Cardiac muscle cell (in vitro differentiated cells and primary cell): ENCODE data around the gene CARMIL1. TPM values are rescaled to one million over a fixed set of nuclear protein-coding genes. Genes with fewer than 3 reads are reported as not detected.

Source experiments
- DNase-seq, 2 donors: peaks; one replicate each; pipeline versions ENCODE4 v3.0.0 to v3.0.0-alpha.2; 2010 to 2017; ENCODE audit warnings: low read depth in 1 of 2, low spot score in 1 of 2
- H3K27ac ChIP-seq: fragments of 200-600 bp; sonication (generic); 2 replicates; pipeline ENCODE4 v1.5.1; 2016
- H3K27me3 ChIP-seq: fragments of 200-600 bp; sonication (generic); 2 replicates; pipeline ENCODE4 v1.6.0; 2016; ENCODE audit warnings: control low read depth
- H3K36me3 ChIP-seq: fragments of 200-600 bp; sonication (generic); 2 replicates; pipeline ENCODE4 v1.5.1; 2016; ENCODE audit warnings: control low read depth
- H3K4me1 ChIP-seq: fragments of 200-600 bp; sonication (generic); 2 replicates; pipeline ENCODE4 v1.8.1; 2017; ENCODE audit warnings: low read depth, mild to moderate bottlenecking, mixed run types
- H3K4me3 ChIP-seq: fragments of 200-600 bp; sonication (generic); 2 replicates; pipeline ENCODE4 v1.5.1; 2016; ENCODE audit warnings: mild to moderate bottlenecking
- H3K9me3 ChIP-seq: fragments of 200-600 bp; sonication (generic); 2 replicates; pipeline ENCODE4 v1.5.1; 2017; ENCODE audit warnings: low read depth, mild to moderate bottlenecking, control low read depth
- CTCF ChIP-seq: IDR thresholded peaks from 2 replicates; pipeline ENCODE4 v1.5.1; 2012; ENCODE audit warnings: low read depth, mild to moderate bottlenecking, low read length
- polyA plus RNA-seq: library from polyadenylated mRNA; unstranded; fragments of >200 nt; fragmentation: Nextera tagmentation; extraction: Ambion mirVana; gene quantifications from 2 replicates; pipeline ENCODE4 v1.2.1, GENCODE V29; 2016
- total RNA-seq: library from RNA; depleted of rRNA; stranded (reverse); fragments of >200 nt; gene quantifications from 2 replicates; pipeline ENCODE4 v1.2.3, GENCODE V29; 2016

CARMIL1 gene
- total and polyA plus RNA-seq, 2 experiments from 2014 or later, result 15.7 to 63.6 TPM

GRCh38 chr6:25286891-25287290 lies 7.7 kb downstream of the CARMIL1 start:
- Histone ChIP-seq H3K27ac (peak overlapping the region; percentile 34), H3K27me3 (no peaks in the 10 kb centered on the region), H3K4me3 (no peak overlapping the region), H3K36me3 (peaks cover 5% of the 10 kb centered on the region), H3K4me1 (peaks cover 48% of the 10 kb centered on the region), H3K9me3 (no peaks in the 10 kb centered on the region)
- no peak for TF ChIP-seq CTCF
- no peak for DNase-seq

GRCh38 chr6:25287941-25288340 lies 8.8 kb downstream of the CARMIL1 start:
- H3K4me3 ChIP-seq, result no peak overlapping the region
- no peak for DNase-seq
- H3K9me3 ChIP-seq, result no peaks in the 10 kb centered on the region
- peak overlapping the region; percentile 47 for H3K27ac ChIP-seq
- H3K27me3 ChIP-seq, result no peaks in the 10 kb centered on the region
- H3K36me3 ChIP-seq, result peaks cover 5% of the 10 kb centered on the region
- TF ChIP-seq CTCF, result no peak
- peaks cover 39% of the 10 kb centered on the region for H3K4me1 ChIP-seq

- Histone ChIP-seq H3K9me3 (no peaks in the 10 kb centered on the region), H3K4me3 (no peak overlapping the region), H3K36me3 (peaks cover 5% of the 10 kb centered on the region), H3K27me3 (no peaks in the 10 kb centered on the region), H3K4me1 (peaks cover 38% of the 10 kb centered on the region), H3K27ac (no peak overlapping the region)
- no peak for DNase-seq
- no peak for TF ChIP-seq CTCF
These were observed 9.3 kb downstream of the CARMIL1 start for GRCh38 chr6:25288518-25288917.

GRCh38 chr6:25290306-25291060 lies 11.3 kb downstream of the CARMIL1 start:
- no peaks in the 10 kb centered on the region for H3K9me3 ChIP-seq
- no peak for TF ChIP-seq CTCF
- no peak overlapping the region for H3K4me3 ChIP-seq
- peaks cover 38% of the 10 kb centered on the region for H3K4me1 ChIP-seq
- no peaks in the 10 kb centered on the region for H3K27me3 ChIP-seq
- peaks cover 5% of the 10 kb centered on the region for H3K36me3 ChIP-seq
- H3K27ac ChIP-seq, result no peak overlapping the region
- DNase-seq, result no peak

- Histone ChIP-seq H3K27me3 (no peaks in the 10 kb centered on the region), H3K4me1 (peaks cover 52% of the 10 kb centered on the region), H3K27ac (no peak overlapping the region), H3K4me3 (no peak overlapping the region), H3K9me3 (no peaks in the 10 kb centered on the region), H3K36me3 (no peaks in the 10 kb centered on the region)
- DNase-seq, result no peak
- TF ChIP-seq CTCF, result no peak
These were observed 13.2 kb downstream of the CARMIL1 start for GRCh38 chr6:25292384-25292783.
